Measurements from ENCODE around the gene HMGB4.

The HMGB4 gene

GRCh38 chr1:33849211-33849610, 14.7 kb upstream of the HMGB4 start:
- no peak for DNase-seq

- DNase-seq, result no peak
Measured at GRCh38 chr1:33850481-33850880, 13.4 kb upstream of the HMGB4 start.

GRCh38 chr1:33852711-33853110, 11.2 kb upstream of the HMGB4 start:
- no peak for DNase-seq

GRCh38 chr1:33853431-33853830, 10.4 kb upstream of the HMGB4 start:
- no peak for DNase-seq

DNA sequence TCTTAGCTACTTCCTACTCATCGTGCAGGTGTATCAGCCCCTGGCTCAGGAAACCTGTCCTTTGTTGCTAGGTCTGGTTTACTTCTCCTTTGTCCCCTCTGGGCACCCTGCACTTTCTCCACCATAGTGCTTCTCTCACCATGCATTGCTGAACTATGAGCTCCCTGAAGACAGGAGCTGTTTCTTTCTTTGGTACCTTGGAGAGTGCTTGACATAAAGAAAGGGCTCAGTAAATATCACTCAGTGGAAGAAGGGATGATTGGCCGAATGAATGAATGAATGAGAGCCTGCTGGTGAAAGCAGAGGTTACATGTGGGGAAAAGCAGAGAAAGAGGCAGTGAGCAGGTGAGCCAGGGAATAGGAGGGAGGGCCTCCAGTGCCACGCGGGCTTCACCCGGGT, 9.8 kb upstream of the HMGB4 start:
- no peak for DNase-seq

- DNase-seq, result no peak
Measured at GRCh38 chr1:33860671-33861070, 3.2 kb upstream of the HMGB4 start.

- no peak for DNase-seq
Measured at GRCh38 chr1:33864460-33865389, 846 bp downstream of the HMGB4 start.

DNA sequence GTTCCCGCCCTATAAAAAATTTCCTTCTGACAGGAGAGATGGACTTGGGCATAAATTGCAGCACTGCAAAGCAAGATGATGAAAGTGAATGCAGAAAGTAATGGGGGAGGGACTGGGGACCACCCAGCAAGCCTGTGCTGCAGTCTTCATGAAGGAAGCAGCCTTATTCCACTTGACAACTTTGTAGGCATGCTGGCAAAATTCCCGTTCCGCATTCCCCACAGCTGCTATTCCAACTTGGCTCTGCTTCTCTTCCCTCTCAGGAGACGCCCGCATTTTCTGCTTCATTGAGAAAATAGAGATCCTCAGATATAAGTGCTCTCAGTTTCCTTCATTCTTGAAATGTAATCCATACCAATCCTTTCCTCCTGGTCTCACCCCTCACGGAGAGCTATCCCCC, 2.4 kb downstream of the HMGB4 start:
- no peak for DNase-seq

- peak; percentile 20 for DNase-seq
Measured at GRCh38 chr1:33867684-33868083, 3.8 kb downstream of the HMGB4 start.

GRCh38 chr1:33872275-33872674, 8.4 kb downstream of the HMGB4 start:
- DNase-seq, result no peak

DNA sequence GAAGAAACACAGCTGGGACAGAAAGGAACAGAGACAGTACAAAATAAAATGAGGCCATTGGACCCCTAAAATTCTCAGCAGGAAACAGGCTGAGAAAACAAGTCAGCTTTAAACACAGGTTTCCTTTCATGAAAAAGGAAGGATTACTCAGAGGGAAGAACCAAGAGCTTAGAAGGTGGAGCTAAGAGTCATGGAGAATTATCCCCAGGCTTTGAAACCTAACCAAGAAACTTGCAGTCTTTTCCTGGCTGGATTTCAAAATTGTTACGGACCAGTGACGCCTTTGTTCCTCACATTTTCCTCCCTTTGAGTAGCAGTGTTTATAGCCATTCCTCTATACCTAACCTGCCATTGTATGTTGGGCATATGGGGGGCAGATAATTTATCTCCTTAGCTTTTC, 8.8 kb downstream of the HMGB4 start:
- no peak for DNase-seq

DNA sequence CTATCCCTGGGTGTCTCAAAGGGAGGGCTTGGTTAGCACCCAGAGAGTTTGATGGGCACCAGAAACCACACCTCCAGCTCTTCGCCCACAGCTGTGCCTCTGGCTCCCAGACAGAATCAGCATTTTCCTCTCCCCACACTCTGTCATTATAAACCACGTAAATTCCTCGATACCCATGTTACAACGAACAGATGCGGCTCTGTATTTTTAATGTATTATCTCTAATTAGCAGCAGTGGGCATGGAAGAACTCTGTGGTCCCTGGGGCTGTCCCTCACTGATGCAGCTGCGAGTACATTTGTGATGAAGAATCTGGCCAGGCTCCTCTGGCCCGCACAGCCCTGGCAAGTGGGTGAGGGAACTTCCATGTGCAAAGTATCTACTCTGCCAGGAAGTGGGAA, 10.8 kb downstream of the HMGB4 start:
- DNase-seq, result no peak

GRCh38 chr1:33875862-33876261, 12.0 kb downstream of the HMGB4 start:
- no peak for DNase-seq

DNA sequence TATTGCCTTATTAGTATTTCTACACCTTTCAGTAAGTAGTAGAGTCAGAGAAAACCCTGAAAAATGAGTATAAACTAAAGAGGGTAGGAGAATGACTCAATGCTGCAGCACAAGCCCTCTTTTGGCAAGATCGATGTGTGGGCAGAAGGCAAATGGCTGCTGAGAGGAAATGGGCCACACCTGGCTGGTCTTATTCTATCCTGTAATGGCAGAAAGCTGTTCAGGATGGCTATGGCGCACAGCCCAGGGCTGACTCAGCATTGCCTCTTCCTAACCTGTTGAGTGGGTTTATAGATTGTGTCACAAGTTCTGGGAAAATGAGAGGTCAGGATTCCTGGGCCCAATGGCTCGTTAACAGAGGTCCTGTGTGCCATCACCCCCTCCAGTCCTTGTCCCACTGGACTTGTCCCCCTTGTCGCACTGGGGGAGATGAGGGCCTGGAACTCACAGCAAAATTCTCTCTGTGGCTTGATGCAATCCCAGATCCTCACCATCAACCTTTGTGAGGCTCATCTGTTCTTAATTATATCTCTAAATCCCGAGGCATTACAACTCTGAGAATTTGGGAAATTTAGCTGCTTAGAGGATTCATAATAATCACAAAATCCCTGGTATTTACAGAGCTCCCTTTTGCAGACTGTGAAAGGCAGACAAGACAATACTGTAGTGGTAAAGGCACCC, 13.2 kb downstream of the HMGB4 start:
- no peak for DNase-seq

DNA sequence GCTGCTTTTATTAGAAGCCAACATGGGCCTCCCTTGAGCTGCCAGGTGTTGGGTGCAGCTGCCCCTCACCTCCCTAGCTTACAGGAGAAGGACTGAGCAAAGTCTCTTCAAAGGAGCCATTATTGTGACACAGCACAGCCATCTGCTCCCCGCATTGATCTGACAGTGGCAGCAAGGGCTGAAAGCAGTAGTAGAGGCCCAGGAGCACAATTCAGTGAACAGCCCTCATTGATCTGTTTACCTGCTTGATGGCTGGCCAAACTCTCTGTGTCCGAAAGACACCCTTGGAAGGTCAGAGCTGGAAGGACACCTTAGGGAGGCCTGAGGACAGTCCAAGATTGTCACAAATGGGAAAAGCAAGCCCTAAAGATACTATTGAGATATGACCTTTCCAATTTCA, 14.5 kb downstream of the HMGB4 start:
- DNase-seq, result no peak

DNA sequence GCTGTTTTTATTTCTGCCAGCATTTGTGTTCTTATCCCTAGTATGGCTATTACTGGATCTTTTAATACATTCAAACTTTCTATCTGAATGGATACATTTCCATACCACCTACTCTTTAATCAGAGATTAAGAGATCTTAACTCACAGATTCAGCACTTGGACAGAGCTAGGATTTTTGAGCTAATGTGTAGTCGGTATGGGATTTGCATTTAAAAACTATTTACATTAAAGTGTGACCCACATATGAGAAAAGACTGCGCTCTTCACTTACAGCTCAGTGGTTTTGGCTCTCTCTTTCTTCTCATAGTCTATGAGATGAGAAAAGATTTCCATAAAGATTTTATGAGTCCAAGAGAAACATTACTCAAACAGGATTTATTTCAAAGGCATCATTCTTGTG, 16.4 kb downstream of the HMGB4 start:
- DNase-seq, result no peak

GRCh38 chr1:33886496-33886895, 22.6 kb downstream of the HMGB4 start:
- no peak for DNase-seq

- DNase-seq, result no peak
Measured at GRCh38 chr1:33893147-33893830, 29.4 kb downstream of the HMGB4 start.

DNA sequence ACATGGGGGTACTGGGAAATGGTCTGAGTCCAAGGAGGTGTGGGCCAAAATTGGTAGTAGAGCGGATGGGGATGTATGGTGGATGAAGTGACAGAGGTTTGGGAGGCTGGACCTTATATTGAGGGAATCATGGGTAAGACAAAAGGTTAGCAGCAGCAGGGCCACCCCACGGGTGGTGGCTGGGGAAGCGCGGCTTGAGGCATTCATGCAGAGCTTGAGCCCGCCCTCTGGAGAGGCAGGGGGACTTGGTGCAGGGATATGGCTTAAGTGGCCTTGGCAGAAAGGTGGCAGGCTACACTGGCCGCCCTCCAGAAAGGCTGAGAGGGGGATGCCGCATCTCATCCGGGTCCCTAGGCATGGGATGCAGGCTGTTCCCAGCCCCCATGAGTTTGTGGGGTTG, 31.5 kb downstream of the HMGB4 start:
- no peak for DNase-seq

DNA sequence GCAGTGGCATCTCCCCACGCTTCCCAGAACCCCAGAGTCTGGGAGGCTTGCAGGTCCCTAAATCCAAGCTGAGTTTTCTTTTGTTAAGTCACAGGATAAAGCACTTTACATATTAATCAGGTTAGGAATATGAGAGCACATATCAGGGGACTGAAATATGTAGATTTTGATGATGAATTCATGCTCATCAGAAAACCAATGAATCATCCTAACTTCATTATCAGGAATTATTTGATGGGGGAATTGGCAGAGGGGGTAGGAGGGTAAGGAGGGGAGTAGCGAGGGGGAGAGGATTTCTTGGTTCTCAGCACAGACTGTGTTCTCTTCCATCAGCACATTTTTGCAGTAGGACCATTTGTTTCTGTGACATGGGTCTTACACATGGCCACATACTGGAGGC, 32.1 kb downstream of the HMGB4 start:
- DNase-seq, result no peak

GRCh38 chr1:33897092-33897725, 33.3 kb downstream of the HMGB4 start:
- DNase-seq, result no peak

DNA sequence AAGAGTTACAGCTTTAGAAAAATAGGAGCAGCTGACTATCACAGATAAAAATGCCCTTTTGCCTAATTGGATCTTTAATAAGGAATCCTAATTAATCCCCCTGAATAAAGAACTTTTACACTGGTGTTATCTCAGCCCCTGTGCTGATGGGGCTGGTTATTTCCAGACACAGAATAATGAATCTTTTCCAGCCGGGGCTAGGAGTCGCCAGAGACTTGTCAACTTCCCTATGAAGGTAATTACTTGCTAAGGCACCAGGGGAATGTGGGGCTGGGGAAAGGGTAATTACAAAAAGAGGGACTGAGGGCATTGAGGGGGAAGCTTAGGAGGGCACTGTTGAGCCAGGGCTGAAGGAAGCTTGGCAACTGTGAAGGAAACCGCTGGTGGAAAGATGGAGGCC, 34.5 kb downstream of the HMGB4 start:
- no peak for DNase-seq

DNA sequence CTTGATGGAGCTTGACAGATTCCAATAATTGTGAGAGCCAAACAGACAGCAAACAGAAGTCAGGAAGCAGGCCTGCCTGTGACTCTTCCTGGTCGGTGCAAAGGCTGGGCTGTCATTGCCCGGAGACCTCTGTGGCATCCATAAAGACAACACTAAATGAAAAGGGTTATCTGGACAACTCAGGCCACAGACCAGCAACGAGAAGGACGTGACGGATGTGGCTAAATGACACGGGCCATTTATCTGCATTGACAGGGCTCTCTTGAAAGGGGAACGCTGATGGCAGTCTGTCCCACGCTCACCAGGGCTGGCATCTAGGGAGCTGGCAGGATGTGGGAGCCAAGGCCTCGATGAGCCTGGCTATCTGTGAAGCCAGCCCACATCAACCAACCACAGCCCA, 35.0 kb downstream of the HMGB4 start:
- DNase-seq, result no peak

Data from activated CD4-positive, alpha-beta T cell treated with anti-CD3 and anti-CD28 coated beads, Interleukin-2, amount 50 U/mL, for 16 hours (primary cell).